ENCODE results near the gene AAGAB. TPM values are rescaled to one million over a fixed set of nuclear protein-coding genes. Genes with fewer than 3 reads are reported as not detected.
"Not testable (repeated sequence)": the region's sequence is repeated elsewhere in the genome, so short reads cannot be mapped to it uniquely, and the experiment has no call there.

Gene AAGAB
- total RNA-seq, 2 experiments from 2014 or later, result 14.2 to 15.6 TPM

DNA sequence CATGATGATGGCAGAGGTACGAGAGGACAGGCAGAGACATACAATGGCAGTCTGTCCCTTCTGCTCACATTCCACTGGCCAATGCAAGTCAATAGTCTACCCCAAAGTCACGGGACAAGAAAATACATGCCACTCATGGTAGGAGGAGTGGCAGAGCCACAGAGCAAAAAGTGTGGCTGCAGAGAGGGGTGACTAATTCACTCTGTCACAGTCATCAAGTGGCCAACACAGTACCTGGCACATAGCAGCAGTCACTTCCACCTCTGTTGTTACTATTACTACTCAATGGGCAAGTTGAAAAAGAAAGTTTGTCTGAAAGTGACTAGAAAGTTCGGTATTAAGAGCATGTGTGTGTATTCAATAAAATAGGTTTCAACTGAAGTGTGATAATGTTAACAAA is 97.6 kb downstream of the AAGAB start:
- Histone ChIP-seq H3K36me3 (ENCODE audit: insufficient read depth, low read length) (peaks cover 29% of the 10 kb centered on the region), H3K27ac (ENCODE audit: low read depth in 1 of 2, low read length in 2 of 2) (no peak overlapping the region), H3K4me1 (ENCODE audit: insufficient read depth, low read length) (peaks cover 23% of the 10 kb centered on the region), H3K4me3 (ENCODE audit: low read length) (no peak overlapping the region), H3K9me3 (ENCODE audit: control insufficient read depth in 1 of 2, insufficient read depth in 1 of 2, low read length in 2 of 2) (no peaks in the 10 kb centered on the region), H3K27me3 (ENCODE audit: control insufficient read depth in 1 of 2, insufficient read depth in 2 of 2, low read length in 2 of 2) (no peaks in the 10 kb centered on the region)
- ATAC-seq (ENCODE audit: poor library complexity) (no peak), DNase-seq (peak in 1 of 14 experiments; percentile 28)
- intact Hi-C loops (cut with DNase I, micrococcal nuclease), result no loop called here
- Mint-ChIP-seq H3K27me3 (no peaks in the 10 kb centered on the region), H3K4me1 (ENCODE audit: low read depth) (peaks cover 51% of the 10 kb centered on the region), H3K9me3 (no peaks in the 10 kb centered on the region), H3K36me3 (ENCODE audit: low read depth) (peaks cover 11% of the 10 kb centered on the region), H3K27ac (no peak overlapping the region), H3K4me3 (no peak overlapping the region)
- ChIA-PET CTCF (no interaction called here), POLR2A (no interaction called here)
- TF ChIP-seq, protein P1, sequence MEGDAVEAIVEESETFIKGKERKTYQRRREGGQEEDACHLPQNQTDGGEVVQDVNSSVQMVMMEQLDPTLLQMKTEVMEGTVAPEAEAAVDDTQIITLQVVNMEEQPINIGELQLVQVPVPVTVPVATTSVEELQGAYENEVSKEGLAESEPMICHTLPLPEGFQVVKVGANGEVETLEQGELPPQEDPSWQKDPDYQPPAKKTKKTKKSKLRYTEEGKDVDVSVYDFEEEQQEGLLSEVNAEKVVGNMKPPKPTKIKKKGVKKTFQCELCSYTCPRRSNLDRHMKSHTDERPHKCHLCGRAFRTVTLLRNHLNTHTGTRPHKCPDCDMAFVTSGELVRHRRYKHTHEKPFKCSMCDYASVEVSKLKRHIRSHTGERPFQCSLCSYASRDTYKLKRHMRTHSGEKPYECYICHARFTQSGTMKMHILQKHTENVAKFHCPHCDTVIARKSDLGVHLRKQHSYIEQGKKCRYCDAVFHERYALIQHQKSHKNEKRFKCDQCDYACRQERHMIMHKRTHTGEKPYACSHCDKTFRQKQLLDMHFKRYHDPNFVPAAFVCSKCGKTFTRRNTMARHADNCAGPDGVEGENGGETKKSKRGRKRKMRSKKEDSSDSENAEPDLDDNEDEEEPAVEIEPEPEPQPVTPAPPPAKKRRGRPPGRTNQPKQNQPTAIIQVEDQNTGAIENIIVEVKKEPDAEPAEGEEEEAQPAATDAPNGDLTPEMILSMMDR (IDR thresholded peaks at IDR 0.05), result no peak

DNA sequence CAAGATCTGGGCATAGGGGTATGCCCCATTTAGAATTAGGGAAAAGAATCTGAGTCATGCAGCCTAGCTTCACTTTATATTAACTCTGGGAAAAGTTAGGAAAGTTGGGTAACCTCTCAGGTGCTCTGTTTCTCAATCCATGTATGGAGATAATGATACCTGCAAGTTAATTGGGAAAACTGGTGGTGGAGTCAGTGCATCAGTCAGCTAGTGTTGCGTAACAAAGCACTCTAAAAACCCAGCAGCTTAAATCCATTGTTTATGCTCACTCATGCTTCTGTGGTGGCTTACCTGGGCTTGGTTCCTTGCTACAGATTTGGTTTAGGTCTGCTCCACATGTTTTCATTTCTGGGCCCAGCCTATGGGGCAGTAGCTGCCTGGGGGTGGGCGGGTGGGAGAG is 98.0 kb downstream of the AAGAB start:
- Mint-ChIP-seq H3K9me3 (no peaks in the 10 kb centered on the region), H3K27me3 (no peaks in the 10 kb centered on the region), H3K36me3 (ENCODE audit: low read depth) (peaks cover 11% of the 10 kb centered on the region), H3K27ac (no peak overlapping the region), H3K4me1 (ENCODE audit: low read depth) (peaks cover 47% of the 10 kb centered on the region), H3K4me3 (no peak overlapping the region)
- CTCF ChIA-PET, result no interaction called here
- intact Hi-C loops (cut with DNase I, micrococcal nuclease), result no loop called here
- H3K36me3 ChIP-seq (ENCODE audit: insufficient read depth, low read length), result peaks cover 29% of the 10 kb centered on the region
- no peak overlapping the region for H3K4me3 ChIP-seq (ENCODE audit: low read length)
- POLR2A ChIA-PET, result interaction anchor here (0.7 kb wide), 1 partner anchor 37 kb away, joined by 3 read pairs; no protein-coding TSS in a partner anchor
- H3K27ac ChIP-seq (ENCODE audit: low read depth in 1 of 2, low read length in 2 of 2), result no peak overlapping the region
- H3K27me3 ChIP-seq (ENCODE audit: control insufficient read depth in 1 of 2, insufficient read depth in 2 of 2, low read length in 2 of 2), result no peaks in the 10 kb centered on the region
- peaks cover 21% of the 10 kb centered on the region for H3K4me1 ChIP-seq (ENCODE audit: insufficient read depth, low read length)
- TF ChIP-seq, protein P1 (IDR thresholded peaks at IDR 0.05), result no peak
- H3K9me3 ChIP-seq (ENCODE audit: control insufficient read depth in 1 of 2, insufficient read depth in 1 of 2, low read length in 2 of 2), result no peaks in the 10 kb centered on the region
- no peak for ATAC-seq (ENCODE audit: poor library complexity)
- DNase-seq, result no peak

DNA sequence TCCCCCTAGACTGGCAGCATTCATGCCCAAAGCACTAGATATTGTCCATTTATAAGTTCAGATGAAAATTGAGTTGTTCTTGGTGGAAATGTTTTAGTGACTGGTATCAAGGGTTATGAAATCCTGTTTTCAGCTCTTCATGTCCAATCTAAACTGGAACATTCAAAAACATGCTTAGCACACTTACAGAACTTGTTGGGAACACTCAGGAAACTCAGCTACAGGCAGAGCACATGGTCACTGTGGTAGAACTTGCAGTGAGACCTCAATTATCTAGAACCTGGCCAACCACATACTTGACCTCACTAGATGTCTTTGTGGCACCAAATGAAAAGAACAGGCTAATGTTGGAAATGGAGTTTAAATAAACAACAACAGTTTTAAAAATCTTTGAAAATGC is 100.2 kb downstream of the AAGAB start:
- TF ChIP-seq, protein P1 (IDR thresholded peaks at IDR 0.05), result no peak
- ChIA-PET POLR2A (interaction anchor here (1.0 kb wide), 1 partner anchor 33 kb away, joined by 3 read pairs; no protein-coding TSS in a partner anchor), CTCF (interaction anchor here (0.8 to 1.3 kb wide), 2 partner anchors 38 to 74 kb away, joined by 3 read pairs; no protein-coding TSS in a partner anchor)
- Mint-ChIP-seq H3K9me3 (no peaks in the 10 kb centered on the region), H3K27me3 (no peaks in the 10 kb centered on the region), H3K27ac (no peak overlapping the region), H3K36me3 (ENCODE audit: low read depth) (peaks cover 11% of the 10 kb centered on the region), H3K4me1 (ENCODE audit: low read depth) (peaks cover 47% of the 10 kb centered on the region), H3K4me3 (no peak overlapping the region)
- H3K9me3 ChIP-seq (ENCODE audit: control insufficient read depth in 1 of 2, insufficient read depth in 1 of 2, low read length in 2 of 2), result no peaks in the 10 kb centered on the region
- DNase-seq (no peak), ATAC-seq (ENCODE audit: poor library complexity) (no peak)
- peaks cover 39% of the 10 kb centered on the region for H3K4me1 ChIP-seq (ENCODE audit: insufficient read depth, low read length)
- no peaks in the 10 kb centered on the region for H3K27me3 ChIP-seq (ENCODE audit: control insufficient read depth in 1 of 2, insufficient read depth in 2 of 2, low read length in 2 of 2)
- intact Hi-C loops (cut with DNase I, micrococcal nuclease), result no loop called here
- no peak overlapping the region for H3K4me3 ChIP-seq (ENCODE audit: low read length)
- H3K36me3 ChIP-seq (ENCODE audit: insufficient read depth, low read length), result peaks cover 29% of the 10 kb centered on the region
- H3K27ac ChIP-seq (ENCODE audit: low read depth in 1 of 2, low read length in 2 of 2), result no peak overlapping the region

DNA sequence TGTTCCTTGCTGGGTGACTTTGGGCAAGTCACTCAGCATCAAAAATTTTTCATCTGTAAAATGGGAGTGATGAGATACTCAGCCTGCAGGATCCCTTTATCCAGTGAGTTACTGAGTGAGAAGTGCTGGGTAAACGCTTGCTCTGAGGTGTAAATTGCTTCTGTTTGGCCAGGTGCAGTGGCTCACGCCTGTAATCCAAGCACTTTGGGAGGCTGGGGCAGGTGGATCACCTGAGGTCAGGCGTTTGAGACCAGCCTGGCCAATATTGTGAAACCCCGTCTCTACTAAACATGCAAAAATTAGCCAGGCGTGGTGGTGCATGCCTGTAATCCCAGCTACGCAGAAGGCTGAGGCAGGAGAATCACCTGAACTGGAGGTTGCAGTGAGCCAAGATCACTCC is 101.4 kb downstream of the AAGAB start:
- ATAC-seq (ENCODE audit: poor library complexity); H3K27me3 ChIP-seq (ENCODE audit: control insufficient read depth in 1 of 2, insufficient read depth in 2 of 2, low read length in 2 of 2); H3K9me3 Mint-ChIP-seq; H3K4me3 ChIP-seq (ENCODE audit: low read length); H3K27ac Mint-ChIP-seq; H3K9me3 ChIP-seq (ENCODE audit: control insufficient read depth in 1 of 2, insufficient read depth in 1 of 2, low read length in 2 of 2); H3K4me3 Mint-ChIP-seq; H3K27me3 Mint-ChIP-seq; DNase-seq; H3K27ac ChIP-seq (ENCODE audit: low read depth in 1 of 2, low read length in 2 of 2); CTCF ChIA-PET; intact Hi-C loops (cut with DNase I, micrococcal nuclease): not testable (repeated sequence)
- H3K36me3 Mint-ChIP-seq (ENCODE audit: low read depth), result peaks cover 11% of the 10 kb centered on the region
- peaks cover 29% of the 10 kb centered on the region for H3K36me3 ChIP-seq (ENCODE audit: insufficient read depth, low read length)
- peaks cover 52% of the 10 kb centered on the region for H3K4me1 Mint-ChIP-seq (ENCODE audit: low read depth)
- POLR2A ChIA-PET, result interaction anchor here (1.5 kb wide), 1 partner anchor 87 kb away, joined by 3 read pairs; the partner anchor contains the start of gene SMAD3
- peaks cover 48% of the 10 kb centered on the region for H3K4me1 ChIP-seq (ENCODE audit: insufficient read depth, low read length)

Measured in CD4-positive, alpha-beta T cell (primary cell).